ENCODE measurements around the gene UBE2O.

DNA sequence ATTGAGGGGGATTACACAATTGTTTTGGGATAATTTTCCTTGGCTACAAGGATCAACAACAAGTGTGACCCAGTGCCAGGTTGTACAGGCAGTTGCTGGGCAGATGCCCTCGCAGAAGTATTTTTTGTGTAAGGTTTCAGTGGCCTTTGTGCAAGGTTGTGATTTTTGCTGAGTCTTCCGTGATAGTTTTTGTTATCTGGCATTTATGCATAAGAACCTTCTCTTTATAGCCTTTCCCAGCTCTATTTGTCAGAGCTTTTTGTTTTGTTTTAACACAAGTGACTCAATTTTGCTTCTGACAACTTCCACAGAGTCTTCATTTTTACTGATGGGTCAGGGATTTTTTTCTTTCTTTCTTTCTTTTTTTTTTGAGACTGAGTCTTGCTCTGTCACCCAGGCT is 92.5 kb downstream of the UBE2O start:
- TF ChIP-seq, protein P1, sequence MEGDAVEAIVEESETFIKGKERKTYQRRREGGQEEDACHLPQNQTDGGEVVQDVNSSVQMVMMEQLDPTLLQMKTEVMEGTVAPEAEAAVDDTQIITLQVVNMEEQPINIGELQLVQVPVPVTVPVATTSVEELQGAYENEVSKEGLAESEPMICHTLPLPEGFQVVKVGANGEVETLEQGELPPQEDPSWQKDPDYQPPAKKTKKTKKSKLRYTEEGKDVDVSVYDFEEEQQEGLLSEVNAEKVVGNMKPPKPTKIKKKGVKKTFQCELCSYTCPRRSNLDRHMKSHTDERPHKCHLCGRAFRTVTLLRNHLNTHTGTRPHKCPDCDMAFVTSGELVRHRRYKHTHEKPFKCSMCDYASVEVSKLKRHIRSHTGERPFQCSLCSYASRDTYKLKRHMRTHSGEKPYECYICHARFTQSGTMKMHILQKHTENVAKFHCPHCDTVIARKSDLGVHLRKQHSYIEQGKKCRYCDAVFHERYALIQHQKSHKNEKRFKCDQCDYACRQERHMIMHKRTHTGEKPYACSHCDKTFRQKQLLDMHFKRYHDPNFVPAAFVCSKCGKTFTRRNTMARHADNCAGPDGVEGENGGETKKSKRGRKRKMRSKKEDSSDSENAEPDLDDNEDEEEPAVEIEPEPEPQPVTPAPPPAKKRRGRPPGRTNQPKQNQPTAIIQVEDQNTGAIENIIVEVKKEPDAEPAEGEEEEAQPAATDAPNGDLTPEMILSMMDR (IDR thresholded peaks at IDR 0.05; ENCODE audit: low read depth, low read length, poor library complexity, severe bottlenecking), result no peak
- TF ChIP-seq EZH2phosphoT487 (IDR thresholded peaks at IDR 0.05; ENCODE audit: borderline replicate concordance, low read length), result no peak
